OCI-LY7 (cell line): Measurements from ENCODE around the gene TAB2.

ENCODE experiments used
- CTCF ChIP-seq: fragments of 200-600 bp; sonication (generic); conservative IDR thresholded peaks from 2 replicates; pipeline ENCODE4 v1.5.1; 2014; ENCODE audit warnings: mild to moderate bottlenecking, antibody characterized with exemption, low read length, moderate library complexity, mixed read lengths
- EZH2phosphoT487 ChIP-seq: fragments of 200-600 bp; sonication (generic); IDR thresholded peaks from 2 replicates; pipeline ENCODE4 v1.6.1; 2018; ENCODE audit warnings: low read depth, borderline replicate concordance, mild to moderate bottlenecking, mixed run types, antibody characterized with exemption, low read length, moderate library complexity, mixed read lengths

- TF ChIP-seq CTCF (no peak), EZH2phosphoT487 (no peak)
These were observed 50.6 kb downstream of the TAB2 start for GRCh38 chr6:149368065-149368464.
